Fibroblast of skin of right quadriceps (primary cell): Measurements from ENCODE around the gene SUSD3.

Source experiments
- DNase-seq: peaks from one replicate; pipeline ENCODE4 v3.0.0-alpha.2; 2013

The SUSD3 gene

GRCh38 chr9:93127395-93127911 lies 69.0 kb downstream of the SUSD3 start:
- no peak for DNase-seq

- no peak for DNase-seq
Observed at GRCh38 chr9:93128011-93128714, 69.7 kb downstream of the SUSD3 start.

- no peak for DNase-seq
Observed at GRCh38 chr9:93128715-93129224, 70.3 kb downstream of the SUSD3 start.

- DNase-seq: no peak
Observed at GRCh38 chr9:93129286-93129685, 70.8 kb downstream of the SUSD3 start.

GRCh38 chr9:93129691-93130500 lies 71.4 kb downstream of the SUSD3 start:
- no peak for DNase-seq

- no peak for DNase-seq
Observed at GRCh38 chr9:93130861-93131481, 72.5 kb downstream of the SUSD3 start.

- DNase-seq: no peak
Observed at GRCh38 chr9:93131599-93132286, 73.2 kb downstream of the SUSD3 start.

GRCh38 chr9:93132287-93132927 lies 73.9 kb downstream of the SUSD3 start:
- no peak for DNase-seq

- DNase-seq: peak; percentile 11
Observed at GRCh38 chr9:93132946-93133680, 74.6 kb downstream of the SUSD3 start.

GRCh38 chr9:93133681-93134014 lies 75.1 kb downstream of the SUSD3 start:
- peak; percentile 47 for DNase-seq

GRCh38 chr9:93134015-93134739 lies 75.7 kb downstream of the SUSD3 start, which contains the start of gene NINJ1:
Gene NINJ1 (minus strand): TSS chr9:93134251. CDS start chr9:93134217, 34 bp downstream.
- peak; percentile 60 for DNase-seq
